Body of pancreas (tissue), 4 donors: ENCODE measurements around the gene EWSR1.

Experiments
- POLR2A ChIP-seq, 3 donors: fragments of 450-650 bp; IDR thresholded peaks; one replicate each; pipeline ENCODE4 v1.6.1; 2016; ENCODE audit warnings: antibody characterized with exemption in 3 of 3, mild to moderate bottlenecking in 2 of 3
- TF ChIP-seq, protein P1 (sequence below), 7 experiments: fragments of 450-650 bp in 4 of 7; fragments of 200-600 bp in 3 of 7; sonication (generic) in 3 of 7; IDR thresholded peaks; one replicate each; pipeline ENCODE4 v1.5.1; 2016 to 2019; ENCODE audit warnings: antibody characterized with exemption in 7 of 7

GRCh38 chr22:29317827-29318454, 49.9 kb downstream of the EWSR1 start:
- TF ChIP-seq POLR2A (IDR thresholded peaks at IDR 0.05), result no peak
- TF ChIP-seq, protein P1, sequence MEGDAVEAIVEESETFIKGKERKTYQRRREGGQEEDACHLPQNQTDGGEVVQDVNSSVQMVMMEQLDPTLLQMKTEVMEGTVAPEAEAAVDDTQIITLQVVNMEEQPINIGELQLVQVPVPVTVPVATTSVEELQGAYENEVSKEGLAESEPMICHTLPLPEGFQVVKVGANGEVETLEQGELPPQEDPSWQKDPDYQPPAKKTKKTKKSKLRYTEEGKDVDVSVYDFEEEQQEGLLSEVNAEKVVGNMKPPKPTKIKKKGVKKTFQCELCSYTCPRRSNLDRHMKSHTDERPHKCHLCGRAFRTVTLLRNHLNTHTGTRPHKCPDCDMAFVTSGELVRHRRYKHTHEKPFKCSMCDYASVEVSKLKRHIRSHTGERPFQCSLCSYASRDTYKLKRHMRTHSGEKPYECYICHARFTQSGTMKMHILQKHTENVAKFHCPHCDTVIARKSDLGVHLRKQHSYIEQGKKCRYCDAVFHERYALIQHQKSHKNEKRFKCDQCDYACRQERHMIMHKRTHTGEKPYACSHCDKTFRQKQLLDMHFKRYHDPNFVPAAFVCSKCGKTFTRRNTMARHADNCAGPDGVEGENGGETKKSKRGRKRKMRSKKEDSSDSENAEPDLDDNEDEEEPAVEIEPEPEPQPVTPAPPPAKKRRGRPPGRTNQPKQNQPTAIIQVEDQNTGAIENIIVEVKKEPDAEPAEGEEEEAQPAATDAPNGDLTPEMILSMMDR (IDR thresholded peaks at IDR 0.05), result no peak
